ENCODE data around the gene MAST3.

The MAST3 gene

DNA sequence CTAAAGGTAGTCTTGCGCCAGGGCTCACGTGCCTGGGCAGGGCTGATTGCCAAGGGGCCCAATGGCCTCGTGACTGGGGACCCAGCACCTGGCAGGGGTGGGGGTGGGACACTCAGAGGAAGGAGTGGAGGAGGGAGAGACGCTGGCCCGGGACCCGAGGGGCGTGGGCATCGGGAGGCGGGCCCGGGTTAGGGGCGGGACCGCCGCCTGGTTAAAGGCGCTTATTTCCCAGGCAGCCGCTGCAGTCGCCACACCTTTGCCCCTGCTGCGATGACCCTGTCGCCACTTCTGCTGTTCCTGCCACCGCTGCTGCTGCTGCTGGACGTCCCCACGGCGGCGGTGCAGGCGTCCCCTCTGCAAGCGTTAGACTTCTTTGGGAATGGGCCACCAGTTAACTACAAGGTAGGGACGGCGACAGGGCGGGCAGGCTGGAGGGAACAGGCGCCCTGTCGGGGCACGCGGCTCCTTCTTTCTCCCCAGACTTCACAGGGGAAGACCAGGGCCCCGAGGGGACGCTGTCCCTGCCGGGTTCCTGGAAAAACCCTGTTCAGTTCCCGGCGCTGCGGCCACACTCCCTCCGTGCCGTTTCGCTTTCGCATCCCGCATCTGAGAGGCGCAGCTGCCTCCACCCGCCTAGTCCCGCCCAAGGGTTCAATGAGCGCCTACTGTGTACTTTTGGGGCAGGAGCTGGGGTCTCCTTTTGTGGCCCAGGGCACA is 76.2 kb downstream of the MAST3 start, which contains the start of gene IFI30 (continued):
- TF ChIP-seq MEIS1 (CRISPR knock-in tag; IDR thresholded peaks at IDR 0.05; ENCODE audit: borderline replicate concordance) = no peak
- TF ChIP-seq REPIN1 (tag by site-specific recombination; IDR thresholded peaks at IDR 0.05; ENCODE audit: low read depth) = no peak
- TF ChIP-seq, protein P1, sequence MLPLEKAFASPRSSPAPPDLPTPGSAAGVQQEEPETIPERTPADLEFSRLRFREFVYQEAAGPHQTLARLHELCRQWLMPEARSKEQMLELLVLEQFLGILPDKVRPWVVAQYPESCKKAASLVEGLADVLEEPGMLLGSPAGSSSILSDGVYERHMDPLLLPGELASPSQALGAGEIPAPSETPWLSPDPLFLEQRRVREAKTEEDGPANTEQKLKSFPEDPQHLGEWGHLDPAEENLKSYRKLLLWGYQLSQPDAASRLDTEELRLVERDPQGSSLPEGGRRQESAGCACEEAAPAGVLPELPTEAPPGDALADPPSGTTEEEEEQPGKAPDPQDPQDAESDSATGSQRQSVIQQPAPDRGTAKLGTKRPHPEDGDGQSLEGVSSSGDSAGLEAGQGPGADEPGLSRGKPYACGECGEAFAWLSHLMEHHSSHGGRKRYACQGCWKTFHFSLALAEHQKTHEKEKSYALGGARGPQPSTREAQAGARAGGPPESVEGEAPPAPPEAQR (tag by site-specific recombination; IDR thresholded peaks at IDR 0.05) = no peak
- peak; percentile 98 for TF ChIP-seq ZNF341 (tag by site-specific recombination; IDR thresholded peaks at IDR 0.05; ENCODE audit: low read depth)
- no peak for TF ChIP-seq ZNF747 (tag by site-specific recombination; IDR thresholded peaks at IDR 0.05)
- TF ChIP-seq ZNF433 (tag by site-specific recombination; IDR thresholded peaks at IDR 0.05; ENCODE audit: low read depth) = no peak
- no peak for TF ChIP-seq SCRT2 (tag by site-specific recombination; IDR thresholded peaks at IDR 0.05)
- TF ChIP-seq, protein P2, sequence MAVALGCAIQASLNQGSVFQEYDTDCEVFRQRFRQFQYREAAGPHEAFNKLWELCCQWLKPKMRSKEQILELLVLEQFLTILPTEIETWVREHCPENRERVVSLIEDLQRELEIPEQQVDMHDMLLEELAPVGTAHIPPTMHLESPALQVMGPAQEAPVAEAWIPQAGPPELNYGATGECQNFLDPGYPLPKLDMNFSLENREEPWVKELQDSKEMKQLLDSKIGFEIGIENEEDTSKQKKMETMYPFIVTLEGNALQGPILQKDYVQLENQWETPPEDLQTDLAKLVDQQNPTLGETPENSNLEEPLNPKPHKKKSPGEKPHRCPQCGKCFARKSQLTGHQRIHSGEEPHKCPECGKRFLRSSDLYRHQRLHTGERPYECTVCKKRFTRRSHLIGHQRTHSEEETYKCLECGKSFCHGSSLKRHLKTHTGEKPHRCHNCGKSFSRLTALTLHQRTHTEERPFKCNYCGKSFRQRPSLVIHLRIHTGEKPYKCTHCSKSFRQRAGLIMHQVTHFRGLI (tag by site-specific recombination; IDR thresholded peaks at IDR 0.05) = no peak
- peak; percentile 84 for TF ChIP-seq ZNF366 (tag by site-specific recombination; conservative IDR thresholded peaks at IDR 0.05)
- TF ChIP-seq ZIC2 (tag by site-specific recombination; IDR thresholded peaks at IDR 0.05) = peak; percentile 73
- peak; percentile 99 for TF ChIP-seq ZNF335 (tag by site-specific recombination; conservative IDR thresholded peaks at IDR 0.05)
- no peak for TF ChIP-seq ZNF112 (tag by site-specific recombination; IDR thresholded peaks at IDR 0.05)
- peak; percentile 93 for TF ChIP-seq SP2 (tag by site-specific recombination; IDR thresholded peaks at IDR 0.05)
- peak; percentile 40; the same call in 1 of the 2 replicates for TF ChIP-seq ZFP37 (tag by site-specific recombination; IDR thresholded peaks at IDR 0.05)
- TF ChIP-seq ZNF837 (tag by site-specific recombination; IDR thresholded peaks at IDR 0.05) = no peak
- TF ChIP-seq ZNF2 (tag by site-specific recombination; IDR thresholded peaks at IDR 0.05) = no peak
- peak; percentile 98 for TF ChIP-seq ZBTB8A (tag by site-specific recombination; IDR thresholded peaks at IDR 0.05)
- peak; percentile 81 for TF ChIP-seq ZBTB20 (tag by site-specific recombination; IDR thresholded peaks at IDR 0.05)
- TF ChIP-seq ZNF23 (tag by site-specific recombination; IDR thresholded peaks at IDR 0.05; ENCODE audit: borderline replicate concordance) = no peak
- TF ChIP-seq ZNF501 (tag by site-specific recombination; IDR thresholded peaks at IDR 0.05) = peak; percentile 36; the same call in 1 of the 2 replicates
- TF ChIP-seq ZSCAN23 (tag by site-specific recombination; IDR thresholded peaks at IDR 0.05) = no peak
- TF ChIP-seq OSR2 (tag by site-specific recombination; IDR thresholded peaks at IDR 0.05) = peak; percentile 82
- TF ChIP-seq, protein P3, sequence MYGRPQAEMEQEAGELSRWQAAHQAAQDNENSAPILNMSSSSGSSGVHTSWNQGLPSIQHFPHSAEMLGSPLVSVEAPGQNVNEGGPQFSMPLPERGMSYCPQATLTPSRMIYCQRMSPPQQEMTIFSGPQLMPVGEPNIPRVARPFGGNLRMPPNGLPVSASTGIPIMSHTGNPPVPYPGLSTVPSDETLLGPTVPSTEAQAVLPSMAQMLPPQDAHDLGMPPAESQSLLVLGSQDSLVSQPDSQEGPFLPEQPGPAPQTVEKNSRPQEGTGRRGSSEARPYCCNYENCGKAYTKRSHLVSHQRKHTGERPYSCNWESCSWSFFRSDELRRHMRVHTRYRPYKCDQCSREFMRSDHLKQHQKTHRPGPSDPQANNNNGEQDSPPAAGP (tag by site-specific recombination; IDR thresholded peaks at IDR 0.05) = no peak; the same call in 1 of the 2 replicates
- TF ChIP-seq TCF7L2 (IDR thresholded peaks at IDR 0.05; ENCODE audit: borderline replicate concordance, low read depth, low read length) = no peak
- TF ChIP-seq ZNF768 (tag by site-specific recombination; IDR thresholded peaks at IDR 0.05) = no peak
- no peak for TF ChIP-seq HOXC10 (CRISPR knock-in tag; IDR thresholded peaks at IDR 0.05)
- TF ChIP-seq, protein P4, sequence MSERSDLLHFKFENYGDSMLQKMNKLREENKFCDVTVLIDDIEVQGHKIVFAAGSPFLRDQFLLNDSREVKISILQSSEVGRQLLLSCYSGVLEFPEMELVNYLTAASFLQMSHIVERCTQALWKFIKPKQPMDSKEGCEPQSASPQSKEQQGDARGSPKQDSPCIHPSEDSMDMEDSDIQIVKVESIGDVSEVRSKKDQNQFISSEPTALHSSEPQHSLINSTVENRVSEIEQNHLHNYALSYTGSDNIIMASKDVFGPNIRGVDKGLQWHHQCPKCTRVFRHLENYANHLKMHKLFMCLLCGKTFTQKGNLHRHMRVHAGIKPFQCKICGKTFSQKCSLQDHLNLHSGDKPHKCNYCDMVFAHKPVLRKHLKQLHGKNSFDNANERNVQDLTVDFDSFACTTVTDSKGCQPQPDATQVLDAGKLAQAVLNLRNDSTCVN (tag by site-specific recombination; optimal IDR thresholded peaks at IDR 0.05) = peak; percentile 34
- TF ChIP-seq SALL2 (tag by site-specific recombination; IDR thresholded peaks at IDR 0.05; ENCODE audit: borderline replicate concordance) = no peak
- peak; percentile 94 for TF ChIP-seq SP3 (tag by site-specific recombination; IDR thresholded peaks at IDR 0.05)
- TF ChIP-seq, protein P5, sequence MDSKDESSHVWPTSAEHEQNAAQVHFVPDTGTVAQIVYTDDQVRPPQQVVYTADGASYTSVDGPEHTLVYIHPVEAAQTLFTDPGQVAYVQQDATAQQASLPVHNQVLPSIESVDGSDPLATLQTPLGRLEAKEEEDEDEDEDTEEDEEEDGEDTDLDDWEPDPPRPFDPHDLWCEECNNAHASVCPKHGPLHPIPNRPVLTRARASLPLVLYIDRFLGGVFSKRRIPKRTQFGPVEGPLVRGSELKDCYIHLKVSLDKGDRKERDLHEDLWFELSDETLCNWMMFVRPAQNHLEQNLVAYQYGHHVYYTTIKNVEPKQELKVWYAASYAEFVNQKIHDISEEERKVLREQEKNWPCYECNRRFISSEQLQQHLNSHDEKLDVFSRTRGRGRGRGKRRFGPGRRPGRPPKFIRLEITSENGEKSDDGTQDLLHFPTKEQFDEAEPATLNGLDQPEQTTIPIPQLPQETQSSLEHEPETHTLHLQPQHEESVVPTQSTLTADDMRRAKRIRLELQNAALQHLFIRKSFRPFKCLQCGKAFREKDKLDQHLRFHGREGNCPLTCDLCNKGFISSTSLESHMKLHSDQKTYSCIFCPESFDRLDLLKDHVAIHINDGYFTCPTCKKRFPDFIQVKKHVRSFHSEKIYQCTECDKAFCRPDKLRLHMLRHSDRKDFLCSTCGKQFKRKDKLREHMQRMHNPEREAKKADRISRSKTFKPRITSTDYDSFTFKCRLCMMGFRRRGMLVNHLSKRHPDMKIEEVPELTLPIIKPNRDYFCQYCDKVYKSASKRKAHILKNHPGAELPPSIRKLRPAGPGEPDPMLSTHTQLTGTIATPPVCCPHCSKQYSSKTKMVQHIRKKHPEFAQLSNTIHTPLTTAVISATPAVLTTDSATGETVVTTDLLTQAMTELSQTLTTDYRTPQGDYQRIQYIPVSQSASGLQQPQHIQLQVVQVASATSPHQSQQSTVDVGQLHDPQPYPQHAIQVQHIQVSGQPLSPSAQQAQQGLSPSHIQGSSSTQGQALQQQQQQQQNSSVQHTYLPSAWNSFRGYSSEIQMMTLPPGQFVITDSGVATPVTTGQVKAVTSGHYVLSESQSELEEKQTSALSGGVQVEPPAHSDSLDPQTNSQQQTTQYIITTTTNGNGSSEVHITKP (tag by site-specific recombination; IDR thresholded peaks at IDR 0.05) = peak; percentile 95
- TF ChIP-seq ZNF623 (tag by site-specific recombination; IDR thresholded peaks at IDR 0.05) = no peak
- no peak for TF ChIP-seq GFI1B (tag by site-specific recombination; IDR thresholded peaks at IDR 0.05)

Measured in HEK293 (cell line).